ENCODE data around the gene DIPK1C.

The DIPK1C gene

DNA sequence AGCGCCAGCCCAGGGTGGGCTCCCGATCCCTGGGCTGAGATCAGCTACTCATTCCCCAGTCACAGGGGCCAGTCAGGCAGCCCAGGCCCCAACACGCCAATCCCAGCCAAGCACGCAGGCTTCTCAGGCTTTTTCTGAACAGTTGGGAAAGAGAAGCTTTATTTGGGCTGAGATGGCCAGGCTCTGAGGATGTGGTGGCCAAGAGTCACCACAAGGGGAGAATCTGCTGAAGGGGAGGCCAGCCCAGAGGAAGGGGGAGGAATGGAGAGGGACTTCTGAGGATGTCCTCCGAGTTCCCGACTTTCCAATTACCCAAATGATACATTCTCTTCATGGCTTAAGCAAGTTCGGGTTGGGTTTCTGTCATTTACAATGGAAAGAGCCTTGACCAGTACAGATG, 2.8 kb upstream of the DIPK1C start:
- H3K27ac ChIP-seq (replicated peaks) = no peak overlapping the region
- peaks cover 53% of the 10 kb centered on the region for H3K27me3 ChIP-seq (ENCODE audit: insufficient read depth, poor library complexity, severe bottlenecking)
- TF ChIP-seq, protein P1, sequence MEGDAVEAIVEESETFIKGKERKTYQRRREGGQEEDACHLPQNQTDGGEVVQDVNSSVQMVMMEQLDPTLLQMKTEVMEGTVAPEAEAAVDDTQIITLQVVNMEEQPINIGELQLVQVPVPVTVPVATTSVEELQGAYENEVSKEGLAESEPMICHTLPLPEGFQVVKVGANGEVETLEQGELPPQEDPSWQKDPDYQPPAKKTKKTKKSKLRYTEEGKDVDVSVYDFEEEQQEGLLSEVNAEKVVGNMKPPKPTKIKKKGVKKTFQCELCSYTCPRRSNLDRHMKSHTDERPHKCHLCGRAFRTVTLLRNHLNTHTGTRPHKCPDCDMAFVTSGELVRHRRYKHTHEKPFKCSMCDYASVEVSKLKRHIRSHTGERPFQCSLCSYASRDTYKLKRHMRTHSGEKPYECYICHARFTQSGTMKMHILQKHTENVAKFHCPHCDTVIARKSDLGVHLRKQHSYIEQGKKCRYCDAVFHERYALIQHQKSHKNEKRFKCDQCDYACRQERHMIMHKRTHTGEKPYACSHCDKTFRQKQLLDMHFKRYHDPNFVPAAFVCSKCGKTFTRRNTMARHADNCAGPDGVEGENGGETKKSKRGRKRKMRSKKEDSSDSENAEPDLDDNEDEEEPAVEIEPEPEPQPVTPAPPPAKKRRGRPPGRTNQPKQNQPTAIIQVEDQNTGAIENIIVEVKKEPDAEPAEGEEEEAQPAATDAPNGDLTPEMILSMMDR (IDR thresholded peaks at IDR 0.05; ENCODE audit: insufficient read depth, low read length) = no peak
- no peak for TF ChIP-seq POLR2AphosphoS5 (IDR thresholded peaks at IDR 0.05; ENCODE audit: low read depth)
- no peak for TF ChIP-seq GABPA (IDR thresholded peaks at IDR 0.05; ENCODE audit: low read depth)
- TF ChIP-seq, protein P2, sequence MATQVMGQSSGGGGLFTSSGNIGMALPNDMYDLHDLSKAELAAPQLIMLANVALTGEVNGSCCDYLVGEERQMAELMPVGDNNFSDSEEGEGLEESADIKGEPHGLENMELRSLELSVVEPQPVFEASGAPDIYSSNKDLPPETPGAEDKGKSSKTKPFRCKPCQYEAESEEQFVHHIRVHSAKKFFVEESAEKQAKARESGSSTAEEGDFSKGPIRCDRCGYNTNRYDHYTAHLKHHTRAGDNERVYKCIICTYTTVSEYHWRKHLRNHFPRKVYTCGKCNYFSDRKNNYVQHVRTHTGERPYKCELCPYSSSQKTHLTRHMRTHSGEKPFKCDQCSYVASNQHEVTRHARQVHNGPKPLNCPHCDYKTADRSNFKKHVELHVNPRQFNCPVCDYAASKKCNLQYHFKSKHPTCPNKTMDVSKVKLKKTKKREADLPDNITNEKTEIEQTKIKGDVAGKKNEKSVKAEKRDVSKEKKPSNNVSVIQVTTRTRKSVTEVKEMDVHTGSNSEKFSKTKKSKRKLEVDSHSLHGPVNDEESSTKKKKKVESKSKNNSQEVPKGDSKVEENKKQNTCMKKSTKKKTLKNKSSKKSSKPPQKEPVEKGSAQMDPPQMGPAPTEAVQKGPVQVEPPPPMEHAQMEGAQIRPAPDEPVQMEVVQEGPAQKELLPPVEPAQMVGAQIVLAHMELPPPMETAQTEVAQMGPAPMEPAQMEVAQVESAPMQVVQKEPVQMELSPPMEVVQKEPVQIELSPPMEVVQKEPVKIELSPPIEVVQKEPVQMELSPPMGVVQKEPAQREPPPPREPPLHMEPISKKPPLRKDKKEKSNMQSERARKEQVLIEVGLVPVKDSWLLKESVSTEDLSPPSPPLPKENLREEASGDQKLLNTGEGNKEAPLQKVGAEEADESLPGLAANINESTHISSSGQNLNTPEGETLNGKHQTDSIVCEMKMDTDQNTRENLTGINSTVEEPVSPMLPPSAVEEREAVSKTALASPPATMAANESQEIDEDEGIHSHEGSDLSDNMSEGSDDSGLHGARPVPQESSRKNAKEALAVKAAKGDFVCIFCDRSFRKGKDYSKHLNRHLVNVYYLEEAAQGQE (IDR thresholded peaks at IDR 0.05; ENCODE audit: insufficient replicate concordance, low read depth) = no peak
- TF ChIP-seq SPI1 (IDR thresholded peaks at IDR 0.05; ENCODE audit: borderline replicate concordance, low read depth) = no peak
- no peak for DNase-seq (ENCODE audit: low read depth in 1 of 2, low spot score in 1 of 2)
- no peak overlapping the region for H3K4me3 ChIP-seq (replicated peaks; ENCODE audit: insufficient read depth, low read length)

DNA sequence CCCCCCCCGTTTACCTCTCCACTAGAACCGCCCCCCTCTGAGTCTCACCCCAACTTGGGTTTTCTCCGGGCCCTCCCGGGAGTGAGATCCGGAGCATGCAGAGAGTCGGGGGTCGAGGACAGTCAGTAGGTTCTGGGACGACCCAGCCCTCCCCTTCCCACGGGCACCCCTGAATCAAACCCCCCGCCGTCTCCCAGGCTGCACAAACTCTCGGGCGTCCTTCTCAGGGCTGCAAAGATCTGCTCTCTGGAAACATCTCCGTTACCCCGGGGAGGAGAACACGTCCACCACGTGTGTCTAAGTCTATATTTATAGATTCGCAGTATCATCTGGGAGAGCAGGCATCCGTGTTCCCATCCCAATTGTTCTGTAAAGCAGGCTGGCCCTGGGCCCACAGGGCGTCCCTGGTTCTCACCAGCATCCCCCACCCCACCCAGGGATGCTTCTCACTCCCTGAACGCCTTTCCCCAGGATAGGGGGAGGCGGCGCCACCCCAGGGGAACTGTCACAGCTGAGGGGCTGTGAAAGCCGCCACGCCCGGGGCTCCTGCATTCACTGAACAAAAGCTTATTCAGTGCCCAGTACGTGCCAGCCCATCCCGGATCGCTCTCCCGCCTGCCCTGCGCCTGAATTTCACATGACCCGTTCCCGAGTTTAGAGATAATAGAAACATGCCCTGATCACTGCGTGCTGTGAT, 765 bp upstream of the DIPK1C start:
- TF ChIP-seq GABPA (IDR thresholded peaks at IDR 0.05; ENCODE audit: low read depth) = no peak
- TF ChIP-seq SPI1 (IDR thresholded peaks at IDR 0.05; ENCODE audit: borderline replicate concordance, low read depth) = no peak
- TF ChIP-seq, protein P1 (IDR thresholded peaks at IDR 0.05; ENCODE audit: insufficient read depth, low read length) = no peak
- TF ChIP-seq, protein P2 (IDR thresholded peaks at IDR 0.05; ENCODE audit: insufficient replicate concordance, low read depth) = no peak
- no peak for TF ChIP-seq POLR2AphosphoS5 (IDR thresholded peaks at IDR 0.05; ENCODE audit: low read depth)
- peaks cover 63% of the 10 kb centered on the region for H3K27me3 ChIP-seq (ENCODE audit: insufficient read depth, poor library complexity, severe bottlenecking)
- H3K4me3 ChIP-seq (replicated peaks; ENCODE audit: insufficient read depth, low read length) = no peak overlapping the region
- H3K27ac ChIP-seq (replicated peaks) = no peak overlapping the region
- no peak for DNase-seq (ENCODE audit: low read depth in 1 of 2, low spot score in 1 of 2)

DNA sequence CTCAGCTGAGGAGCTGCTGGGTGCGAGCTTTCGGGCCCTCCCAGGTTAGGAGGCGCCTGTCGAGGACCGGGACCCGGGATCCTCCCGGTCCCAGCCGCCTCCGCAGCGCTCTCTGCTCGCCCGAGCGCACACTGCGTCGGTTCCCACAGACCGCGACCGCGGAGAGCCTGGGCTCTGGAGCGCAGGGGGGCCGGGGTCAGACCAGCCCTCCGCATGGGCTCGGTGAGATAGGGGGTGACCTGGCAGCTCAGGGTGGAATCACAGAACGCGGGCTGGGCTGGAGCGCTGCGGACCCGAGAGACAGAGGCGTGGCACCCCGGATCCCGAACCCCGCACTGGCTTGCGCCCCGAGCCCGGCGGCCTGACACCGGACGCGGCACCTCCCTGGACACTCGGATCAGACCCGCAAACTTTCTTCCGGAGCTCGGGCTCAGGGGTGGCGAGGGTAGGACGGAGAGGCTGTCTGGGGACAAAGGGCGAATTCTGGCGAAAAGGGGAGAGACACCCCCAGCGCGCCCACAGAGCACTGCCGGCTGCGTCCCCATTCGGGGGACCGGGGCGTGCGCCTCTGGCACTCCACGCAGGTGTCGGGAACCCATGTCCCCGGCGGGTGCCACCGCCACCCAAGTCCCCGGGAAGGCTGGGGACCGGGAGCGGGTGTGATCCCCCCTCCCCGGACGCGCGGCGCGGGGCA, 612 bp downstream of the DIPK1C start:
- Histone ChIP-seq H3K27me3 (ENCODE audit: insufficient read depth, poor library complexity, severe bottlenecking) (peaks cover 75% of the 10 kb centered on the region), H3K4me3 (replicated peaks; ENCODE audit: insufficient read depth, low read length) (no peak overlapping the region), H3K27ac (replicated peaks) (no peak overlapping the region)
- DNase-seq (ENCODE audit: low read depth in 1 of 2, low spot score in 1 of 2) = no peak
- no peak for TF ChIP-seq GABPA (IDR thresholded peaks at IDR 0.05; ENCODE audit: low read depth)
- TF ChIP-seq POLR2AphosphoS5 (IDR thresholded peaks at IDR 0.05; ENCODE audit: low read depth) = no peak
- TF ChIP-seq, protein P2 (IDR thresholded peaks at IDR 0.05; ENCODE audit: insufficient replicate concordance, low read depth) = no peak
- TF ChIP-seq SPI1 (IDR thresholded peaks at IDR 0.05; ENCODE audit: borderline replicate concordance, low read depth) = no peak
- TF ChIP-seq, protein P1 (IDR thresholded peaks at IDR 0.05; ENCODE audit: insufficient read depth, low read length) = no peak

Measured in HL-60 (cell line).